Ascending aorta (tissue), 2 donors: ENCODE results near the gene NKRF. TPM values are rescaled to one million over a fixed set of nuclear protein-coding genes. Genes with fewer than 3 reads are reported as not detected.

Source experiments
- DNase-seq, 2 donors: peaks; one replicate each; pipeline ENCODE4 v3.0.0-alpha.2; 2019; ENCODE audit warnings: low spot score in 2 of 2
- H3K27ac ChIP-seq, 2 donors: fragments of 200-600 bp; sonication (generic); one replicate each; pipeline ENCODE4 v1.5.1; 2016 to 2017; ENCODE audit warnings: mild to moderate bottlenecking in 1 of 2
- H3K27me3 ChIP-seq: fragments of 200-600 bp; sonication (generic); one replicate; pipeline ENCODE4 v1.5.1; 2017
- H3K36me3 ChIP-seq, 2 donors: fragments of 200-600 bp; sonication (generic); one replicate each; pipeline ENCODE4 v1.5.1; 2016
- H3K4me1 ChIP-seq, 2 donors: fragments of 200-600 bp; sonication (generic); one replicate each; pipeline ENCODE4 v1.5.1; 2016 to 2017; ENCODE audit warnings: mild to moderate bottlenecking in 1 of 2
- H3K4me3 ChIP-seq, 2 donors: fragments of 200-600 bp; sonication (generic); one replicate each; pipeline ENCODE4 v1.5.1; 2016 to 2017; ENCODE audit warnings: mild to moderate bottlenecking in 1 of 2
- H3K9me3 ChIP-seq, 2 donors: fragments of 200-600 bp; sonication (generic); one replicate each; pipeline ENCODE4 v1.5.1; 2016
- CTCF ChIP-seq, 3 experiments: fragments of 200-600 bp in 2 of 3; fragments of 450-650 bp in 1 of 3; sonication (generic) in 2 of 3; IDR thresholded peaks; one replicate each; pipeline ENCODE4 v1.5.1; 2016 to 2019; ENCODE audit warnings: antibody characterized with exemption in 3 of 3, mild to moderate bottlenecking in 1 of 3, moderate library complexity in 1 of 3
- intact Hi-C: fragments of 100-400 bp; cut with DNase I; formaldehyde crosslinking; loops from one replicate; pipeline ENCODE4 v1.15.1; 2023
- total RNA-seq: library from RNA; depleted of rRNA; stranded (reverse); fragments of >200 nt; gene quantifications from one replicate; pipeline ENCODE4 v1.1.0, GENCODE V29; 2016

Gene NKRF
- total RNA-seq, 1 donor from 2014 or later = 2.8 TPM

- Histone ChIP-seq H3K27me3 (no peaks in the 10 kb centered on the region), H3K36me3 (peaks cover 0 to 7% of the 10 kb centered on the region in 2 donors), H3K27ac (no peak overlapping the region), H3K4me1 (no peaks in the 10 kb centered on the region), H3K4me3 (no peak overlapping the region), H3K9me3 (no peaks in the 10 kb centered on the region)
- no peak for TF ChIP-seq CTCF (IDR thresholded peaks at IDR 0.05)
- intact Hi-C loops = no loop called here
- no peak for DNase-seq
These were observed 30.2 kb upstream of the NKRF start for GRCh38 chrX:119636419-119636818.

- no peak for DNase-seq
- intact Hi-C loops = no loop called here
- H3K36me3 ChIP-seq = peaks cover 0 to 7% of the 10 kb centered on the region in 2 donors
- no peaks in the 10 kb centered on the region for H3K9me3 ChIP-seq
- no peak overlapping the region for H3K4me3 ChIP-seq
- no peaks in the 10 kb centered on the region for H3K4me1 ChIP-seq
- no peak for TF ChIP-seq CTCF (IDR thresholded peaks at IDR 0.05)
- H3K27ac ChIP-seq = no peak overlapping the region
- H3K27me3 ChIP-seq = no peaks in the 10 kb centered on the region
These were observed 29.6 kb upstream of the NKRF start for GRCh38 chrX:119635799-119636198.

- no peaks in the 10 kb centered on the region for H3K27me3 ChIP-seq
- no peaks in the 10 kb centered on the region for H3K9me3 ChIP-seq
- intact Hi-C loops = no loop called here
- peaks cover 0 to 7% of the 10 kb centered on the region in 2 donors for H3K36me3 ChIP-seq
- H3K27ac ChIP-seq = no peak overlapping the region
- DNase-seq = no peak
- TF ChIP-seq CTCF (IDR thresholded peaks at IDR 0.05) = no peak
- no peaks in the 10 kb centered on the region for H3K4me1 ChIP-seq
- no peak overlapping the region for H3K4me3 ChIP-seq
These were observed 29.0 kb upstream of the NKRF start for GRCh38 chrX:119635179-119635578.

GRCh38 chrX:119625843-119626242, 19.6 kb upstream of the NKRF start:
- no peak for TF ChIP-seq CTCF (IDR thresholded peaks at IDR 0.05)
- Histone ChIP-seq H3K9me3 (no peaks in the 10 kb centered on the region), H3K4me3 (no peak overlapping the region), H3K27ac (no peak overlapping the region), H3K4me1 (no peaks in the 10 kb centered on the region), H3K36me3 (peaks cover 0 to 3% of the 10 kb centered on the region in 2 donors), H3K27me3 (no peaks in the 10 kb centered on the region)
- no peak for DNase-seq
- intact Hi-C loops = no loop called here

GRCh38 chrX:119624951-119625668, 18.9 kb upstream of the NKRF start:
- H3K36me3 ChIP-seq = peaks cover 0 to 3% of the 10 kb centered on the region in 2 donors
- no peaks in the 10 kb centered on the region for H3K27me3 ChIP-seq
- no peak overlapping the region for H3K4me3 ChIP-seq
- no peaks in the 10 kb centered on the region for H3K4me1 ChIP-seq
- H3K9me3 ChIP-seq = no peaks in the 10 kb centered on the region
- TF ChIP-seq CTCF (IDR thresholded peaks at IDR 0.05) = no peak
- intact Hi-C loops = no loop called here
- no peak for DNase-seq
- H3K27ac ChIP-seq = no peak overlapping the region
